Uterus (tissue), 2 donors: ENCODE data around the gene C1QTNF6.

ENCODE experiments used
- POLR2A ChIP-seq, 2 donors: fragments of 450-650 bp; IDR thresholded peaks; one replicate each; pipeline ENCODE4 v1.6.1; 2016; ENCODE audit warnings: antibody characterized with exemption in 2 of 2, mild to moderate bottlenecking in 1 of 2, moderate library complexity in 1 of 2
- TF ChIP-seq, protein P1 (sequence below), 4 experiments: fragments of 200-600 bp in 2 of 4; fragments of 450-650 bp in 2 of 4; sonication (generic) in 2 of 4; IDR thresholded peaks; one replicate each; pipeline ENCODE4 v1.5.1; 2016 to 2019; ENCODE audit warnings: antibody characterized with exemption in 4 of 4, mild to moderate bottlenecking in 2 of 4, moderate library complexity in 1 of 4

DNA sequence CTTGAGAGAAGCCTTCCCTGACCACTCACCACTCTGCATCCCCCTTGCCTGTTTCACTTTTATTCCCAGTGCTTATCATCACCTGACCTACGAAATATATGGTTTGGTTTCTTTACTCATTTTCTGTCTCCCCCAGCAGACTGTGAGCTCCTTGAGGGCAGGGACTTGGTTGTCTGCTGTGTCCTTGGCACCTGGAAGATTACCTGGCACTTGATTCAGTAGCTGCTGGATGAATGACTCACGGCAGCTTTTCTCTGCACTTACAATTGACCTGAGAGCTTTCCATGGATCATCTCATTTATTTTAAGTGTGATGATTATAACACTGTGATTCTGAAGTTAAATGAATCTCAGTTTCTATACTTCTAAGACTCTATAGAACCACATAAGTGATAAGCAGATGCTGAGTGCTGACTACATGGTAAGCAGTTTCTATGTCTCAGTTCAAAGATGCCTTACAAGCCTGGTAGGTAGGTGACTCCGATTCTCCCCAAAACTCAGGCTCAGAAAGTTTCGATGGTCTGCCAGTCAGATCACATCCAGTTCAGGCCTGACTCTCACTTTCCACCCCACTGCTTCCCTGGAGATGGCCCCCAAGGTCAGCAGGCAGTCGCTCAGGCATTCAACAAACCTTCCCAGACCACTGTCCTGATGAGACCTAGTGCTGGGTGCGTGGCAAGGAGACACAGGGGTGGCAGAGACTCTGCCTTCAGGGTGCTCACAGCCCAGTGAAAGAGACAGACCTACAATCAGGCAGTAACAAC lies 50.0 kb downstream of the C1QTNF6 start:
- TF ChIP-seq, protein P1, sequence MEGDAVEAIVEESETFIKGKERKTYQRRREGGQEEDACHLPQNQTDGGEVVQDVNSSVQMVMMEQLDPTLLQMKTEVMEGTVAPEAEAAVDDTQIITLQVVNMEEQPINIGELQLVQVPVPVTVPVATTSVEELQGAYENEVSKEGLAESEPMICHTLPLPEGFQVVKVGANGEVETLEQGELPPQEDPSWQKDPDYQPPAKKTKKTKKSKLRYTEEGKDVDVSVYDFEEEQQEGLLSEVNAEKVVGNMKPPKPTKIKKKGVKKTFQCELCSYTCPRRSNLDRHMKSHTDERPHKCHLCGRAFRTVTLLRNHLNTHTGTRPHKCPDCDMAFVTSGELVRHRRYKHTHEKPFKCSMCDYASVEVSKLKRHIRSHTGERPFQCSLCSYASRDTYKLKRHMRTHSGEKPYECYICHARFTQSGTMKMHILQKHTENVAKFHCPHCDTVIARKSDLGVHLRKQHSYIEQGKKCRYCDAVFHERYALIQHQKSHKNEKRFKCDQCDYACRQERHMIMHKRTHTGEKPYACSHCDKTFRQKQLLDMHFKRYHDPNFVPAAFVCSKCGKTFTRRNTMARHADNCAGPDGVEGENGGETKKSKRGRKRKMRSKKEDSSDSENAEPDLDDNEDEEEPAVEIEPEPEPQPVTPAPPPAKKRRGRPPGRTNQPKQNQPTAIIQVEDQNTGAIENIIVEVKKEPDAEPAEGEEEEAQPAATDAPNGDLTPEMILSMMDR (IDR thresholded peaks at IDR 0.05), result no peak
- no peak for TF ChIP-seq POLR2A (IDR thresholded peaks at IDR 0.05)
